ENCODE data around the gene ADGRV1. TPM values are rescaled to one million over a fixed set of nuclear protein-coding genes. Genes with fewer than 3 reads are reported as not detected.

The ADGRV1 gene
- total RNA-seq, 1 donor from 2014 or later: 0.69 TPM

DNA sequence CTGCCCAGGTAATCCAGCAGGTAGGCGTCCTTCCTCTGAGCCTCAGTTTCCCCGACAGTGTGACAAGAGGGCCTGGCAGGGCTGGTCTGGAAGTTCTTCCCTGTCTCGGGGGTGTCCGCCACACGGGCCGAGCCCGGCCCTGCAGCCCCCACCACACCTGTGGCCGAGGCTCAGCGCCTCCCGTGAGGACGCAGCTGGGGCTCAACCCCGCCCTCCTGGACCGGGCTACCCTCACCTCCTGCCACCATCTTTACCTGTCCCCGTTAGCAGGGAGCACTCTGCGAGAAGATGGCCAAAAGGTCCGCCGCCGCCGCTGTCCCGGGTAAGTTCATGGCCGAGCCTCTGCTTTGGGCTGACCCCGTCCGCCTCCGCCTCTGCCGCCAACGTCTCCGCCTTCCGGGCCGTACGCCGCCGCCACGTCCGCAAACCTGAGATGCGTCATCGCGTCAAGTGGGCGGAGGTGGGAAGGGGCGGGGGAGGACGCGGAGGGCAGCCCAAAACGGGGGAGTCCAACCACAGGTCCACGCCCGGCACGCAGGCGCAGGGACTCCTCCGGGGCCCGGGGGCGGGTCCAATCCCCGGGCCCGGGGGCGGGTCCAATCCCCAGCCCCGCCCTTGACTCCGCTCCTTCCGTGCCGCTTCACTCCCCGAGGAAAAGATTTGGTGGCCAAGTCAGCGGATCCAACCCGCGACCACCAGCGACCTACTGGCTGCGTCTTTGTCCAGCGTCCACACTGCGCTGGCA, 29.2 kb upstream of the ADGRV1 start, which contains the start of gene LYSMD3:
Gene LYSMD3 (minus strand): TSS at position 391 of the 745 bp plus-strand sequence. CDS start 4,295 bp downstream, outside the sequence.
- TF ChIP-seq, protein P1, sequence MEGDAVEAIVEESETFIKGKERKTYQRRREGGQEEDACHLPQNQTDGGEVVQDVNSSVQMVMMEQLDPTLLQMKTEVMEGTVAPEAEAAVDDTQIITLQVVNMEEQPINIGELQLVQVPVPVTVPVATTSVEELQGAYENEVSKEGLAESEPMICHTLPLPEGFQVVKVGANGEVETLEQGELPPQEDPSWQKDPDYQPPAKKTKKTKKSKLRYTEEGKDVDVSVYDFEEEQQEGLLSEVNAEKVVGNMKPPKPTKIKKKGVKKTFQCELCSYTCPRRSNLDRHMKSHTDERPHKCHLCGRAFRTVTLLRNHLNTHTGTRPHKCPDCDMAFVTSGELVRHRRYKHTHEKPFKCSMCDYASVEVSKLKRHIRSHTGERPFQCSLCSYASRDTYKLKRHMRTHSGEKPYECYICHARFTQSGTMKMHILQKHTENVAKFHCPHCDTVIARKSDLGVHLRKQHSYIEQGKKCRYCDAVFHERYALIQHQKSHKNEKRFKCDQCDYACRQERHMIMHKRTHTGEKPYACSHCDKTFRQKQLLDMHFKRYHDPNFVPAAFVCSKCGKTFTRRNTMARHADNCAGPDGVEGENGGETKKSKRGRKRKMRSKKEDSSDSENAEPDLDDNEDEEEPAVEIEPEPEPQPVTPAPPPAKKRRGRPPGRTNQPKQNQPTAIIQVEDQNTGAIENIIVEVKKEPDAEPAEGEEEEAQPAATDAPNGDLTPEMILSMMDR (conservative IDR thresholded peaks at IDR 0.05; ENCODE audit: low read depth, low read length): no peak
- DNase-seq (ENCODE audit: low read depth): no peak

GRCh38 chr5:90529939-90530677, 28.5 kb upstream of the ADGRV1 start:
- H3K4me3 ChIP-seq (ENCODE audit: low read depth, low read length): peak overlapping the region; percentile 99
- no peak for DNase-seq (ENCODE audit: low read depth)
- TF ChIP-seq, protein P1 (conservative IDR thresholded peaks at IDR 0.05; ENCODE audit: low read depth, low read length): peak; percentile 86

More for the DNA sequence above, 29.2 kb upstream of the ADGRV1 start, which contains the start of gene LYSMD3:
- peak within 1 kb of the TSS; percentile 99 for H3K4me3 ChIP-seq (ENCODE audit: low read depth, low read length)

DNA sequence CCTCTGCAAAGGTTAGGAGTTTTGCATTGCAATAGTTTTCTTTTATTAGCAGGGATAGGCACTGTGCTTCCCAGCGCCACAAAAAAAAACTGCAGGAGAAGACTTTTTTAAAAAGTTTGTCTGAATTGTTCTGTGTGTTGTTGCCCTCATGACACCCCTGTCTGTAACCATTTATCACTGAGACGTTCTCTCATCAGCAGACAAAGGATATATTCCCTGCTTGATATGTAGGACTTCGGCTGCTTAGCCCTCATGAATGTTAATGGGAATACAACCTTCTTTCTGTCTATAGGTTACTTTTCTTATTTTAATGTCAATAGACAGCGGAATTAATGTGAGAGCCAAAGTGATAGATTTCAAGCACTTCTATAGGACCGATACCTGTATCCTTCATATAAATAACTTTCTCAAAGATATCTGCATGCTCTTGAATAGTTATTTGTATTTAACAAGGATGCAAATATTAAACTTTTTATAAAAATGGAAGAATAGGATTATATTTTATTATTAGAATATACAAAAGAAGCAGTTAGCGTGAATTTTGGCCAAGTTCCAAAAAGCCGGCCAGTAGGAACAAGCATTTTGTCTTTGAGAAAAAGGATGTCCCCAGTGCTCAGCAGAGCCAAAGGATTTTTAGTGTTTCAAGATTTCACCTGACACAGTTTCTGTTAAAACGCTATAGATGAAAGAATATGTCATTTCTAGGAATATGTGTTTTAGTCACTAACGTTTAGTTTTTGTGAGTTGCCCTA, 27.7 kb upstream of the ADGRV1 start:
- H3K4me3 ChIP-seq (ENCODE audit: low read depth, low read length): no peak overlapping the region
- DNase-seq (ENCODE audit: low read depth): no peak
- TF ChIP-seq, protein P1 (conservative IDR thresholded peaks at IDR 0.05; ENCODE audit: low read depth, low read length): no peak

- TF ChIP-seq, protein P1 (conservative IDR thresholded peaks at IDR 0.05; ENCODE audit: low read depth, low read length): no peak
Observed at GRCh38 chr5:90533794-90534193, 24.8 kb upstream of the ADGRV1 start.

DNA sequence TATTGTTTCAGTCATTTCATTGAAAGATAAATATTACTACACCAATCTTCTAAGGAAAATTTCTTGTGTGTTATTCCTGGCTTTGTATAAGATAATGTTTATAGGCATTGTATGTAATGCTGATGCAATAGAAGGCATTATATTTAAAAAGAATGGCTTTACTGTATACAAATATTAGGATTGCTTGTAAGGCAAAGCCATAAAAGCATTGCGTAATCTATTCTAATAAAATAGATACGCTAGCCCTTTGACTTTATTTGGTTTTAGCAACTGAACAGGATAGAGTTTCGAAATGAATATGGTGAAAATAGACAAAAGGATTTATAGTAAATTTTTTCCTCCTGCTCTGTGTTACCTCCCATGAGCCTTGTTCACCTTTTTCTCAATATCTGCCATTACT, 23.7 kb upstream of the ADGRV1 start:
- no peak overlapping the region for H3K4me3 ChIP-seq (ENCODE audit: low read depth, low read length)
- DNase-seq (ENCODE audit: low read depth): no peak
- TF ChIP-seq, protein P1 (conservative IDR thresholded peaks at IDR 0.05; ENCODE audit: low read depth, low read length): no peak

More at GRCh38 chr5:90533794-90534193, 24.8 kb upstream of the ADGRV1 start:
- H3K4me3 ChIP-seq (ENCODE audit: low read depth, low read length): no peak overlapping the region
- DNase-seq (ENCODE audit: low read depth): no peak

- TF ChIP-seq, protein P1 (conservative IDR thresholded peaks at IDR 0.05; ENCODE audit: low read depth, low read length): no peak
- DNase-seq (ENCODE audit: low read depth): no peak
- H3K4me3 ChIP-seq (ENCODE audit: low read depth, low read length): no peak overlapping the region
Observed at GRCh38 chr5:90542827-90543519, 15.6 kb upstream of the ADGRV1 start.
